Stomach (tissue), 4 donors: ENCODE measurements around the gene GRK1.

Source experiments
- CTCF ChIP-seq, 7 experiments: fragments of 450-650 bp in 4 of 7; fragments of 200-600 bp in 3 of 7; sonication (generic) in 3 of 7; IDR thresholded peaks; one replicate each; pipeline ENCODE4 v1.5.1; 2016 to 2019; ENCODE audit warnings: antibody characterized with exemption in 7 of 7, control low read depth in 2 of 7, mild to moderate bottlenecking in 1 of 7
- POLR2A ChIP-seq, 4 donors: fragments of 450-650 bp; IDR thresholded peaks; one replicate each; pipeline ENCODE4 v1.6.1; 2016; ENCODE audit warnings: antibody characterized with exemption in 4 of 4, control low read depth in 2 of 4, mild to moderate bottlenecking in 1 of 4, moderate library complexity in 1 of 4
- POLR2AphosphoS5 ChIP-seq, 3 donors: sonication (generic); formaldehyde crosslinking; IDR thresholded peaks; one replicate each; pipeline ENCODE4 v1.6.1; 2016; ENCODE audit warnings: antibody characterized with exemption in 3 of 3

GRCh38 chr13:113656003-113656588 lies 10.9 kb upstream of the GRK1 start:
- TF ChIP-seq POLR2A (IDR thresholded peaks at IDR 0.05) (no peak), CTCF (IDR thresholded peaks at IDR 0.05) (no peak), POLR2AphosphoS5 (IDR thresholded peaks at IDR 0.05) (no peak)
